ENCODE results near the gene TMEM121.
"Not testable (repeated sequence)": the region's sequence is repeated elsewhere in the genome, so short reads cannot be mapped to it uniquely, and the experiment has no call there.

The TMEM121 gene

DNA sequence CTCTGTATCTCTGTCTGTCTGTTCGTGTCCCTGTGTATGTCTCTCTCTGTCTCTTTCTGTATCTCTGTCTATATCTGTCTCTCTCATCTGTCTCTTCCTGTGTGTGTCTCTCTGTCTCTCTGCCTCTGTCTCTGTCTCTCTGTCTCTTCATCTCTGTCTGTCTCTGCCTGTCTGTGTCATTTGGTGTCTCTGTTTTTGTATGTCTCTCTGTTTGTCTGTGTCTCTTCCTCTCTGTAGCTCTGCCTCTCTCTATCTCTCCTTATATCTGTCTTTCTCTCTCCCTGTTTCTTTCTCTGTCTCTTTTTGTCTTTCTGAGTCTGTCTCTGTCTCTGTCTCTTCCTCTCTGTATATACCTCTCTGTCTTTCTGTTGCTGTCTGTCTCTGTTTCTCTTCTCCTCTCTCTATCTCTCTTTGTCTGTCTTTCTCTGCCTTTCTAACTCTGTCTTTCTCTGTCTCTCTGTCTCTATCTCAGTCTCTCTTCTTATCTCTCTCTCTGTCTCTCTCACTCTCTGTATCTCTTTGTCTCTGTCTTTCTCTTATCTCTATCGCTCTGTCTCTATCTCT lies 50.2 kb downstream of the TMEM121 start:
- Histone ChIP-seq H3K27ac (ENCODE audit: low read length) (no peak overlapping the region), H3K9me3 (ENCODE audit: control insufficient read depth, insufficient read depth, low read length) (peaks cover 9% of the 10 kb centered on the region), H3K4me3 (ENCODE audit: low read length) (no peak overlapping the region), H3K27me3 (ENCODE audit: control insufficient read depth, insufficient read depth, low read length) (no peaks in the 10 kb centered on the region), H3K36me3 (ENCODE audit: control insufficient read depth, insufficient read depth, low read length) (no peaks in the 10 kb centered on the region), H3K4me1 (ENCODE audit: control insufficient read depth, insufficient read depth, low read length) (no peaks in the 10 kb centered on the region)
- no CpG with 5 or more reads among the region's 2 CpGs for WGBS (ENCODE audit: insufficient coverage, insufficient read length)
- no peak for DNase-seq (ENCODE audit: low read depth, low spot score)

GRCh38 chr14:105577314-105577861 lies 51.0 kb downstream of the TMEM121 start:
- DNase-seq (ENCODE audit: low read depth, low spot score): no peak
- peaks cover 9% of the 10 kb centered on the region for H3K9me3 ChIP-seq (ENCODE audit: control insufficient read depth, insufficient read depth, low read length)
- H3K4me1 ChIP-seq (ENCODE audit: control insufficient read depth, insufficient read depth, low read length): no peaks in the 10 kb centered on the region
- H3K4me3 ChIP-seq (ENCODE audit: low read length): no peak overlapping the region
- no CpG with 5 or more reads among the region's 14 CpGs for WGBS (ENCODE audit: insufficient coverage, insufficient read length)
- no peaks in the 10 kb centered on the region for H3K36me3 ChIP-seq (ENCODE audit: control insufficient read depth, insufficient read depth, low read length)
- no peaks in the 10 kb centered on the region for H3K27me3 ChIP-seq (ENCODE audit: control insufficient read depth, insufficient read depth, low read length)
- H3K27ac ChIP-seq (ENCODE audit: low read length): no peak overlapping the region

GRCh38 chr14:105578070-105578469 lies 51.7 kb downstream of the TMEM121 start:
- H3K4me1 ChIP-seq (ENCODE audit: control insufficient read depth, insufficient read depth, low read length): no peaks in the 10 kb centered on the region
- no peak overlapping the region for H3K27ac ChIP-seq (ENCODE audit: low read length)

DNA sequence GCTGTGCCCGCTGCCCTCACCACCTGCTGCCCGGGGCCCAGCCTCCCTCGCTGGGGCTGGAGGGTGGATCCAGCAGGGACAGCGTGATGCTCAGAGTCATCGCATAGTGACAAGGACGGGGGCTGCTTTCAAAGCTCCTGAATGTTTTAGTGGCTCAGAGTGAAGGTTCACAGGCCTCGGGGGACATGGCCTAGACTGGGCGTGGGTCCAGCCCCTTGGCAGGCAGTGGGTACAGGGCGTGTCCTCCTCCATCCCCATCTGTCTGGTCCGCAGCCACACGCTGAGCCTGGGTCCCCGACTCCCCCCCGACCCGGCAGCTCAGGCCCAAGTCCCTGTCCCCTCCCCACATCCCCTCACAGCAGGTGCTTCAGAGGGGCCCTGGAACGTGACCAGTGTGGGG lies 52.8 kb downstream of the TMEM121 start:
- H3K4me1 ChIP-seq (ENCODE audit: control insufficient read depth, insufficient read depth, low read length); H3K36me3 ChIP-seq (ENCODE audit: control insufficient read depth, insufficient read depth, low read length); DNase-seq (ENCODE audit: low read depth, low spot score): not testable (repeated sequence)

More at GRCh38 chr14:105578070-105578469, 51.7 kb downstream of the TMEM121 start:
- Histone ChIP-seq H3K9me3 (ENCODE audit: control insufficient read depth, insufficient read depth, low read length) (peaks cover 12% of the 10 kb centered on the region), H3K4me3 (ENCODE audit: low read length) (no peak overlapping the region), H3K27me3 (ENCODE audit: control insufficient read depth, insufficient read depth, low read length) (no peaks in the 10 kb centered on the region), H3K36me3 (ENCODE audit: control insufficient read depth, insufficient read depth, low read length) (no peaks in the 10 kb centered on the region)
- no peak for DNase-seq (ENCODE audit: low read depth, low spot score)

More for the DNA sequence above, 52.8 kb downstream of the TMEM121 start:
- H3K9me3 ChIP-seq (ENCODE audit: control insufficient read depth, insufficient read depth, low read length): peaks cover 12% of the 10 kb centered on the region
- H3K27me3 ChIP-seq (ENCODE audit: control insufficient read depth, insufficient read depth, low read length); H3K27ac ChIP-seq (ENCODE audit: low read length); H3K4me3 ChIP-seq (ENCODE audit: low read length): not testable (repeated sequence)
- WGBS (ENCODE audit: insufficient coverage, insufficient read length): no CpG with 5 or more reads among the region's 15 CpGs
